ENCODE data around the gene PEPD. TPM values are rescaled to one million over a fixed set of nuclear protein-coding genes. Genes with fewer than 3 reads are reported as not detected.

PEPD gene
- total RNA-seq, 4 donors from 2014 or later: 33.9 to 57.0 (median 45.0) TPM

- no peak overlapping the region for H3K4me3 ChIP-seq
- in situ Hi-C loops (cut with MboI; ENCODE audit: low sequenced_read_pairs in 4 of 4) (no loop called here), intact Hi-C loops (cut with DNase I; ENCODE audit: low total_unique reads) (no loop called here)
- H3K27ac ChIP-seq: peak overlapping the region in 3 of 4 donors; percentile 13 to 74 (median 45)
- peaks cover 0 to 7% of the 10 kb centered on the region in 2 donors for H3K36me3 ChIP-seq
- peak in 1 of 2 donors; percentile 32 for ATAC-seq
- H3K9me3 ChIP-seq: no peaks in the 10 kb centered on the region
- H3K4me1 ChIP-seq: peaks cover 9 to 21% of the 10 kb centered on the region in 2 donors
- no peak for TF ChIP-seq CTCF (IDR thresholded peaks at IDR 0.05 in 4 of 5, conservative IDR thresholded peaks at IDR 0.05 in 1 of 5)
- TF ChIP-seq POLR2A (IDR thresholded peaks at IDR 0.05): no peak
- H3K27me3 ChIP-seq: no peaks in the 10 kb centered on the region
- DNase-seq: no peak
These were observed 13.2 kb downstream of the PEPD start for GRCh38 chr19:33508431-33508830.

GRCh38 chr19:33508009-33508408, 13.6 kb downstream of the PEPD start:
- ATAC-seq (no peak), DNase-seq (no peak)
- TF ChIP-seq CTCF (IDR thresholded peaks at IDR 0.05 in 4 of 5, conservative IDR thresholded peaks at IDR 0.05 in 1 of 5) (no peak), POLR2A (IDR thresholded peaks at IDR 0.05) (no peak)
- in situ Hi-C loops (cut with MboI; ENCODE audit: low sequenced_read_pairs in 4 of 4) (no loop called here), intact Hi-C loops (cut with DNase I; ENCODE audit: low total_unique reads) (no loop called here)
- H3K36me3 ChIP-seq: peaks cover 0 to 7% of the 10 kb centered on the region in 2 donors
- no peak overlapping the region for H3K4me3 ChIP-seq
- H3K9me3 ChIP-seq: no peaks in the 10 kb centered on the region
- H3K27ac ChIP-seq: peak overlapping the region in 1 of 4 donors; percentile 74
- peaks cover 9 to 21% of the 10 kb centered on the region in 2 donors for H3K4me1 ChIP-seq
- no peaks in the 10 kb centered on the region for H3K27me3 ChIP-seq

GRCh38 chr19:33507021-33507956, 14.3 kb downstream of the PEPD start:
- Histone ChIP-seq H3K9me3 (no peaks in the 10 kb centered on the region), H3K36me3 (peaks cover 0 to 7% of the 10 kb centered on the region in 2 donors), H3K4me1 (peaks cover 9 to 21% of the 10 kb centered on the region in 2 donors), H3K27ac (peak overlapping the region in 1 of 4 donors; percentile 74), H3K27me3 (no peaks in the 10 kb centered on the region), H3K4me3 (no peak overlapping the region)
- TF ChIP-seq CTCF (IDR thresholded peaks at IDR 0.05 in 4 of 5, conservative IDR thresholded peaks at IDR 0.05 in 1 of 5): no peak
- TF ChIP-seq POLR2A (IDR thresholded peaks at IDR 0.05): no peak
- no peak for ATAC-seq
- no peak for DNase-seq
- intact Hi-C loops (cut with DNase I; ENCODE audit: low total_unique reads): no loop called here
- in situ Hi-C loops (cut with MboI; ENCODE audit: low sequenced_read_pairs in 4 of 4): no loop called here

- Histone ChIP-seq H3K4me3 (no peak overlapping the region), H3K27ac (no peak overlapping the region), H3K9me3 (no peaks in the 10 kb centered on the region), H3K27me3 (no peaks in the 10 kb centered on the region), H3K4me1 (peaks cover 9 to 21% of the 10 kb centered on the region in 2 donors), H3K36me3 (peaks cover 0 to 7% of the 10 kb centered on the region in 2 donors)
- in situ Hi-C loops (cut with MboI; ENCODE audit: low sequenced_read_pairs in 4 of 4): no loop called here
- intact Hi-C loops (cut with DNase I; ENCODE audit: low total_unique reads): no loop called here
- ATAC-seq: no peak
- no peak for DNase-seq
- TF ChIP-seq POLR2A (IDR thresholded peaks at IDR 0.05) (no peak), CTCF (IDR thresholded peaks at IDR 0.05 in 4 of 5, conservative IDR thresholded peaks at IDR 0.05 in 1 of 5) (no peak)
These were observed 15.1 kb downstream of the PEPD start for GRCh38 chr19:33506498-33506897.
